22Rv1 (cell line): ENCODE data around the gene PARP3.
"Not testable (repeated sequence)": the region's sequence is repeated elsewhere in the genome, so short reads cannot be mapped to it uniquely, and the experiment has no call there.

Experiments used
- CTCF ChIP-seq: fragments of 450-650 bp; IDR thresholded peaks from 2 replicates; pipeline ENCODE4 v1.5.1; 2017; ENCODE audit warnings: mild to moderate bottlenecking
- ZFX ChIP-seq: fragments of 450-650 bp; IDR thresholded peaks from 2 replicates; pipeline ENCODE4 v1.6.1; 2017; ENCODE audit warnings: antibody characterized with exemption, borderline replicate concordance

- TF ChIP-seq CTCF, ZFX: not testable (repeated sequence)
Measured at GRCh38 chr3:51993657-51994056, 51.5 kb downstream of the PARP3 start.
